Measurements from ENCODE around the gene INPP5J.
"Not testable (repeated sequence)": the region's sequence is repeated elsewhere in the genome, so short reads cannot be mapped to it uniquely, and the experiment has no call there.

The INPP5J gene

DNA sequence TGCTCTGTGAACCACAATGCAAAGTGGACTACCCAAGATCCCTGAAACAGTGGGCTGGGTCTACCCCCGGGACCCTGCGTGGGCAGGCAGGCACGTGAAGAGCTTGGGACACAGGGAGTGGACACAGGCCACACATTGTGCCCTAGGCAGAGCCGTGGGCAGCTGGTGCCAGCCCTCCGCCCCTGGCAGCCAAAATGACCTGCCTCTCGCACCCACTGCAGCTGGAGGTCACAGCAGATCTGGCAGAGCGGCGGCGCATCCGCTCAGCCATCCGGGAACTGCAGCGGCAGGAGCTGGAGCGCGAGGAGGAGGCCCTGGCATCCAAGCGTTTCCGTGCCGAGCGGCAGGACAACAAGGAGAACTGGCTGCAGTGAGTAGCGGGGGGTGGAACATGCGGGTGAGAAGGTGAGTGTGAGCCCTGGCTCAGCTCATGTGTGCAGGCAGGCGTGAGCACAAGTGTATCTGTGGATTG, 35.0 kb upstream of the INPP5J start:
- no peak for DNase-seq

DNA sequence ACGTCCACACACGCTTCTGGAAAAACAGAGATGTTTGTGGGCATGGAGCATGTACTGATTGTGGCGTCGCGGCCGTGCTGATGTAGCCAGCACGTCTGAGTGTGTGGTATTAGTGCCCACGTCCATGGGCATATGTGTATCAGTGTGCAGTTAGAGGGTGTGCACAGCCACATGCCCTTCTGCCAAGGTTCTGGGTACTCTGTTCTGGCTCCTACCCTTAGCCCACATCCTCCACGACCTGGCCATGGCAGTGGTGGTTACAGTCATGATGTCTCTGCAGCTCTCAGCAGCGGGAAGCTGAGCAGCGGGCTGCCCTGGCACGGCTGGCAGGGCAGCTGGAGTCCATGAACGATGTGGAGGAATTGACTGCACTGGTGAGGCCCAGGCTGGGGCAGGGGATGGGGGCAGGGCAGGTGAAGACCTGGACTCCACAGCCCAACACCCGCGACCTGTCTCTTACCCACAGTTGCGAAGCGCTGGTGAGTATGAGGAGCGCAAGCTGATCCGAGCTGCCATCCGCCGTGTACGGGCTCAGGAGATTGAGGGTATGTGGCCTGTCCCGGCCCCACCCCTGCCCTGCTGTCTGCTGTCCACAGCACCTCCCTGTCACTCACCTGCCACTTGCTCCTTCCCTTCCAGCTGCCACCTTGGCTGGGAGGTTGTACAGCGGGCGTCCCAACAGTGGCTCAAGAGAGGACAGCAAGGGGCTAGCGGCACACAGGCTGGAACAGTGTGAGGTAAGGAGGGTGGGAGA, 34.4 kb upstream of the INPP5J start:
- no peak for DNase-seq

DNA sequence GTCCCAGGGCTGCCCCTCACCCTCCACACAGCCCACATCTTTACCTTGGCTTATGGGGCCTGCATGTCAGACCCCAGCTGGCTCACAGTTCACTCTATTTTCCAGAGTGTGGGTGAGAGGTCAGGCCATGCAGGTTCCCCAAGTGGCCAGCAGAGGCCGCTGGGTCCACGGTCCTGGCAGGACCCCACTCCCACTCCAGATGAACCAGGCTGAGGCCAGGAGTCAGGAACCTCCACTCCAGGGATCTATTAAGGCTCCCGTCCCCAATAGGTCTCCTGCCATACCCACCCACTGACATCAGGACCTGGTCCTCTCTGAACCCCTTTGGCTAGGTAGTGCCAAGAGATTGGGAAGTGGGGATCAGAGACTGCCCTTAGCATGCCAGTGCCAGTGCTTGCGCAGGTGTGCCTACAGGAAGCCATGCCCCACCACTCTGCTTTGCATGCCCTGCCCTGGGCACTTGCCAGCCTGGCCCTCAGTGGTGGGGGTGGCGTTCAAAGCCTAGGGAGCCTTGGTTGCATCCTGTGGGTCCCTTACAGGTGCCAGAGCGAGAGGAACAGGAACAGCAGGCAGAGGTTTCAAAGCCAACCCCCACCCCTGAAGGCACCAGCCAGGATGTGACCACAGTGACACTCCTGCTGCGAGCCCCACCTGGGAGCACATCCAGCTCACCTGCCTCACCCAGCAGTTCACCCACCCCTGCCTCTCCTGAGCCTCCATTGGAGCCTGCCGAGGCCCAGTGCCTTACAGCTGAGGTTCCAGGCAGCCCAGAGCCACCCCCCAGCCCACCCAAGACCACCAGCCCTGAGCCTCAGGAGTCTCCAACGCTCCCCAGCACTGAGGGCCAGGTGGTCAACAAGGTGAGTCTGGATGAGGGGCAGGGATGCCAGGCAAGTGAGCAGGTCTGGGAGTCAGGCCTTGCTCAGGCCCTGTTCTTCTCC, 33.3 kb upstream of the INPP5J start:
- DNase-seq, result no peak

DNA sequence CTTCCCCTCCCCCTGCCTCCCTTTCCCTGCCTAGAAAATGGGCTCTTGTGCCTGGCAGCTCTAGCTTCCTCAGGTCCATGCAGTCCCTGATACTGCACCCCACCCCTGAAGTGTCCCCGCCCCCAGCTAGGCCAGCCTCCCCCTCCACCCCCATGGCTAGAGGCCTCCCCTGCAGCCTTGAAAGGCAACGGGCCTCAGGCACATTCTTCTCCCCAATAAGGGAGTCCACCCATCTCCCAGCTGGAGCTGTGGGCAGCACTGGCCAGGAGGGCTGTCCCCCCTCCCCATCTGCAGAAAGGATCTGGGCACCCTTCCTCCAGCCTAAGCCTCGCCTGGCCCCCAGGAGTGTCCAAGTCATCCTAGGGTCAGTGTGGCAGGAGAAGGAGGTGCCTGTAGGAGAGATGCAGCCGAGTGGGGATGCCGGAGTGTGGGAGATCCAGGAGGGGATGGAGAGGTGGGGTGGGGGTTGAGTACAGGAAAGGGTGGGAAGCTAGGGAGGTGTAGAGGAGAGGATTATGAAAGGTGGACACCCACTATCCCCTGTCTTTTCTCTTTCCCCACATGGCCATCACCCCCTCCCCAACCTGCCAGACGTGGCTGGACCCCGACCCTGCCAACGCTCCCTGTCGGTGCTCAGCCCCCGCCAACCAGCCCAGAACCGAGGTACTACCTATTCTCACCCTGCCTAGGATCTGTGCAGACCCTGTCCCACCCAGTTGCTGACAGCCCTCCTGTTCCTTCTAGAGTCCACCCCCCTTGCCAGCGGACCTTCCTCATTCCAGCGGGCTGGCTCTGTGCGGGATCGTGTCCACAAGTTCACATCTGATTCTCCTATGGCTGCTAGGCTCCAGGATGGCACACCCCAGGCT, 32.3 kb upstream of the INPP5J start:
- no peak for DNase-seq

DNA sequence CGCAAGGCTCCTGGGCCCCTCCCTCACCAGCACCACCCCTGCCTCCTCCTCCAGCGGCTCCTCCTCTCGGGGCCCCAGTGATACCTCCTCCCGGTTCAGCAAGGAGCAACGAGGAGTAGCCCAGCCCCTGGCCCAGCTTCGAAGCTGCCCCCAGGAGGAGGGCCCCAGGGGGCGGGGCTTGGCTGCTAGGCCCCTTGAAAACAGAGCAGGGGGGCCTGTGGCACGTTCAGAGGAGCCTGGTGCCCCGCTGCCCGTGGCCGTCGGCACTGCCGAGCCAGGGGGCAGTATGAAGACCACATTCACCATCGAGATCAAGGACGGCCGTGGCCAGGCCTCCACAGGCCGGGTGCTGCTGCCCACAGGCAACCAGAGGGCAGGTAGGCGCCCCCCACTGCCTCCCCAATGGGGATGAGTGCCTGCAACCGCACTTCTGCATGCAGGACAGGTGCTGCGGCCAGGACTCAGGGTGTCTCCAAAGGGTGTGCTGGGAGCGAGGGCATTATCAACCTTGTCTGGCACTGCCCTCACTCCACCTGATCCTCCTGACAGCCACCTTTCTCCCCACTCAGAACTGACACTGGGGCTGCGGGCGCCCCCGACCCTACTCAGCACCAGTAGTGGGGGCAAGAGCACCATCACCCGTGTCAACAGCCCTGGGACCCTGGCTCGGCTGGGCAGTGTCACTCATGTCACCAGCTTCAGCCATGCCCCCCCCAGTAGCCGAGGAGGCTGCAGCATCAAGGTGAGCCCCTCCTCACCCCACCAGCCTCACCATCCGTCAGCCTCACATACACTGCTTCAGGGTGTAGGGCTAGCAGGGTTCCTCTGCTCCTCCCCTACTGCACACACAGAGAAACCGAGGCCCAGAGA, 31.4 kb upstream of the INPP5J start:
- no peak for DNase-seq

DNA sequence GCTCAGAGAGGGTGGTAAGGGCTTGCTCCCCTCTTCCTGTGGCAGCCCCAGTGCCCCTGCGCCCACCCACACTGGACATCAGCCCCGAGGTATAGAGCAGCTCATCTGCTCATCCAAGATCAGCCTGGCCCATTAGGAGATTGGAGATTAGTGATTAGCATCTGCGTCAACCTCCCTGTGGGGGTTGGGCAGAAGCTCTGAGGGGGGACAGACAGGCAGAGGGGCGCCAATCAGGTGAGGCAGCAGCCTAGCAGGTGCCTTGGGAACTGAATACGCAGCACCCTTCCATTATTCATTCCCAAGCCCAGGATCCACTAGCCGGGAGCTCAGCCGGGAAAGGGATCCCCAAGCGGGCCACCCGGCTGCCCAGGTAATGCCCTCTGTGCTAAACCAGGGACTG, 30.6 kb upstream of the INPP5J start:
- DNase-seq, result no peak

DNA sequence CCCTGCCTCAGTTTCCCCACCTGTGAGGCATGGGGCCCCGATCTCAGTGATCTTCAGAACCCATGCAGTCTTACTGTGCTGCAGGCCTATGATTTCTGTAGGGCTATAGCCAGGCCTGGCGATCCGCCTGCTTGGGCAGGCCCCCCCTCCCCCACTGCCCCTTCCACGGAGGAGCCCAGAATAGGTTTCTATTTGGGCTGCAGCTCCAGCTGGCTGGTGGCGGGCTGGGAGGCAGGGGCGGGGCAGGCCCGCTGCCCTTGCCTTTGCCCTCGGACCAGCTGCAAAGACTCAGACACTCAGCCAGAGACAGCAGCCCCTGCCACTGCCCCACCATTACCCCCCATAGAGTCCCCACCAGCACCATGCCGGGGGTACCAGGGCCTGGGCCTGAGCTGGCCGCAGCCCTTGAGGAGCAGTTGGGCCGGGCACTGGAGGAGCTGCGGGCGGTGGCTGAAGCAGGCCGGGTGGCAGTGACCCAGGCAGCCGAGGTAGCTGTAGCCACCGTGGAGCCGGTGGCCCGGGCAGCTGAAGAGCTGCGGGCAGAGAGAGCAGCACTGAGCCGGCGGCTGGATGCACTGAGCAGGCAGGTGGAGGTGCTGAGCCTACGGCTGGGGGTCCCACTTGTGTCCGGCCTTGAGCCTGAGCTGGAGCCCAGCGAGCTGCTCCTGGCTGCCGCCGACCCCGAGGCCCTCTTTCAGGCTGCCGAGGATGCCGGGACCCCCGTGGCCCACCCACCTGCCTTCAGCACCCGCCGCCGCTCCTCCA, 29.5 kb upstream of the INPP5J start:
- DNase-seq, result no peak

DNA sequence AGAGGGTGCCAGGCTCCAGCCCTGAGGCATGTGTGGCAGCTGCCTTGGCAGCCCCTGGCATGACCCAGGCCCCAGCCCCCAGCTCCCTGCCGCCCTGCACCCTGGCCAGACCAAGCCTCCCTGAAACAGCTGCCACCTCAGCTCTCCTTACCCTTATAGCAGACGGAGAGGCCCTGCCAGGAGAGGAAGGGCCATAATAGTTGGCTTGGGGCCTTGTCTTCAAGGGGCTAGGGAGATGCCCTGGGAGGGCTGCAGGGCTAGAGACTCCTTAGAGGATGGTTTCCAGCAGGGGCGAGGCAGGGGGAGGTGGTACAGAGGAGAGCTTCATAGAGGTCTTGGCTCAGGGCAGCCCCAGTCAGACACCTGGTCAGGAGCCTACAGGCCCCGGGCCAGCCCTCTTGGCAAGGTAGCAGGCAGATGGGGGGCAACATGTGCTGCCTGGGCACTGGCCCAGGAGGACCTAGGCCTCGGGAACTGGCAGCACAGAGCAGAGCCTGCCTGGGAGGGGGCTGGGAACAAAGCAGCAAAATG, 28.7 kb upstream of the INPP5J start:
- no peak for DNase-seq

DNA sequence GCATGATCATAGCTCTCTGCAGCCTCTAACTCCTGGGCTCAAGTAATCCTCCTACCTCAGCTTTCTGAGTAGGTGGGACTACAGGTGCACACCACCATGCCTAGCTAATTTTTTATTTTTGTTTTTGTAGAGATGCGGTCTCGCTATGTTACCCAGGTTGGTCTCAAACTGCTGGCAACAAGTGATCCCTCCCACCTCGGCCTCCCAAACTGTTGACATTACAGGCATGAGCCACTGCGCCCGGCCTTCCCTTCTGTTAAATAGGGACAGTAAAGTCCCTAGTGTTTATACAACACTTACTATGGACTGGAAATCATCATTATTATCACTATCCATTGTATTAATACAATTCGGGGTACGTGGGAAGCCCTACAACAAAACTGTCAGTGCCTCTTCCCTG, 28.0 kb upstream of the INPP5J start:
- DNase-seq, result no peak

DNA sequence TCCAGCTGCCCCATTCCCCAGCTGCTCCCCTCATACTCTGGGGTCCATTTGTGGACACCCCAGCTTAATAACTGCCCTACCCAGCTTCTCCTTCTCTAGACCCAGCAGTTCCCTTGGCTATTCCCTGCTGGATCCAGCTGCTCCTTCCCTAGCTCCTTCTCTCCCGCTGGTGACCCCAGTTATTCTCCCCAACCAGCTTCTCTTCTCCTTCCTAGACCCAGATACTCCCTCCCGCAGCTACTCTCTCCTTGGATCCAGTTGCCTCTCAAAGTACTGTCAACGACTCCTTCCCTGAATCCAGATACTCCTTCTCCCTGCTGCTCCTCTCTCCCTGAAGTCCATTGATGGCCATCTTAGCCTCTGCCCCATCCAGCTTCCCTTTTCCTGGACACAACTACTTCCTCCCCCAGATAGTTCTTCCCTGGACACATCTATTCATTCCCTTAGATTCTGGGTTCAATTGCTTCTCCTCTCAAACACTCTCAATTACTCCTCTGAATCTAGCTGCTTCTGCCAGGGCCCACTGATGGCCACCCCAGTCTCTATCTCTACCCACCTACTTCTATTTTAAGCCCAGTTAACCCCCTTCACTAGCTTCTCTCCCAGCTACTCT, 27.0 kb upstream of the INPP5J start:
- DNase-seq, result no peak

DNA sequence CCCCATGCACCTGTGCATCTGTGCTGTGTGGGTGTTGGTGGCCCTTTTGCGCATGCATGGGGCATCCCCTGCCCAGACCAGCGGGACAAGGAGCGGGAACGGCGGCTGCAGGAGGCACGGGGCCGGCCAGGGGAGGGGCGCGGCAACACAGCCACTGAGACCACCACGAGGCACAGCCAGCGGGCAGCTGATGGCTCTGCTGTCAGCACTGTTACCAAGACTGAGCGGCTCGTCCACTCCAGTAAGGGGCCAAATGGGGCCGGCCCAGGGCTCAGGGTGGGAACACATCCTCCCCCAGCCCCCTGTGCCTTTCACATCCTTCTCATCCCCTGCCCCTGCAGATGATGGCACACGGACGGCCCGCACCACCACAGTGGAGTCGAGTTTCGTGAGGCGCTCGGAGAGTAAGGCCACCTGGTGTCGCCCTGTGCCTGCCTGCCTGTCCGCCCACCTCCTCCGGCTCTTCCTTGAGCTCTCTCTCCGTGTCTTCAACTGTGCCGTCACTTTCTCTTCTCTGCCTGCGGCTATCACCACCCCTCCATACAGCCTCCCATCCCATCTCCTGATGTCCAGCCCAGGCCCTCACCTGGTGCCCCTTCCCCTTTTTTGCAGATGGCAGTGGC, 26.0 kb upstream of the INPP5J start:
- DNase-seq, result no peak

DNA sequence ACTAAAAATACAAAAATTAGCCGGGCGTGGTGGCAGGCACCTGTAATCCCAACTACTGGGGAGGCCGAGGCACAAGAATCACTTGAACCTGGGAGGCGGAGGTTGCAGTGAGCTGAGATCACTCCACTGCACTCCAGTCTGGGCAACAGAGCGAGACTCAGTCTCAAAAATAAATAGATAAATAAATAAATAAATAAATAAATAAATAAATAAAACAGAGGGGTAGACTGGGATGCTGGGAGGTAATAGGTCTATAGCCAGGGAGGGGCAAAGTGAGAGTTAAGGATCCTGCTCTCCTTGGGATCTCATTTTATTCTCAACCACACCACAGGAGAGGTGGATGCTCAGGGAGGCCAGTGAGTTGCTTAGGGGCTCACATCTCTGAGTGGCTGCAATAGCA, 25.2 kb upstream of the INPP5J start:
- DNase-seq, result not testable (repeated sequence)

DNA sequence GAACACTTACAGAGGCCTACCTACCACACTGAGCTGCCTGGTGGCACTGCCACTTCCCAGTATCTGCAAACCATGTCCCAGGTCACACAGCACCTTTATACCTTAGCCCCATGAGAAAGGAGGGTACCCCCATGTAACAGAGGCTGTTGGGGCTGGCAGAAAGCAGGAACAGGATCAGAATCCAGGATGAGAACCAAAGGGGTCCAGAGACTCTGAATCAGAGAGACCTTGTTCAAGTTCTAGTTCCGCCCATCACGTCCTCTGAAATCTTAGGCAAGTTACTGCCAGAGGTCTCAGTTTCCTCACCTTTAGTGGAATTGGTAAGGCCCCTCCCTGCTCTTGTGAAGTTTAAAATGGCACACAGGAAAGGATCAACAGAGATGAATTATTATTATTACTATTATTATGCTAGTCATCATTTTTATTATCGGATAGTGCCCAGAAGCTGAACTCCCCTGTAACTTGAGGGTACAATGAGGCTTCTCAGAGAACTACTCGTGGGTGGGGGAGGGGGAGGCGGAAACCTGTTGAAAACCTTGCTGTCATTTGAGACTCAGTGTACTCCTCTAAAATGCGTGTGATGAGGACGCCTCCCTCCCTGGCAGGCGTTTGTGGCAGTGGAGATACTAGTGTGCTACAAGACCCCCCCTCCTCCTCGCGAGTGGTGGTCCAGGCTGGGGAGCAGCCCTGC, 24.7 kb upstream of the INPP5J start:
- no peak for DNase-seq

DNA sequence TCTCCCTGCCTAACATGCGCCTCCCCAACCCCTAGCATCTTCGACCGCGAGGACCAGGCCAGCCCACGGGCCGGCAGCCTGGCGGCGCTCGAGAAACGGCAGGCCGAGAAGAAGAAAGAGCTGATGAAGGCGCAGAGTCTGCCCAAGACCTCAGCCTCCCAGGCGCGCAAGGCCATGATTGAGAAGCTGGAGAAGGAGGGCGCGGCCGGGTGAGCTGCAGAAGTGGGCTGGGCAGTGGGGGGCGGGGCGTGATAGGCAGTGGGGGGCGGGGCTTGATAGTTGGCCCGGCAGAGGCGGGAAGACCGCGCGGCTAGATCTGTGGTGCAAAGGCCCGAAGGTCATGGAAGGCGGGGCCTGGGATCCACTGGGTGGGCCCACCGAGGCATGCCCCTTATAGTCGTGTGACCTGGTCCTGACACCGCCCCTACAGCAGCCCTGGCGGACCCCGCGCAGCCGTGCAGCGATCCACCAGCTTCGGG, 24.1 kb upstream of the INPP5J start:
- DNase-seq, result no peak

DNA sequence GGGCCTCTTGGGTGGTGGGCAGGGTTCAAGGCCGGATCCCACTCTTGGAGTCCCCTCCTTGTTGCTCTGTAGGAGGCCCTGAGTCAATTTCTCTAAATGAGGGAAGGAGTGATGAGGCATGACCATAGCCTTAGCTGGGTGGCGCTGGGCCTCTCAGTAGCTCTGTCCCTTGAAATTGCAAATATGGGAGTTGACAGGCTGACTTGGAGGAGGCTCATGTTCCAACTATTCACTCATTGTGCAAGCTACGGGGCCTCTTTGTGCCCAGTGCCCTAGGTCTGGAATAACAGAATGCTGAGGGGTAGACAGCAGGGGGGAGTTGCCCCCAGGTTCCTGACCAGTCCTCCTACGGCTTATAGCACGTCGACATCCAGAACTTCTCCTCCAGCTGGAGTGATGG, 23.4 kb upstream of the INPP5J start:
- no peak for DNase-seq

DNA sequence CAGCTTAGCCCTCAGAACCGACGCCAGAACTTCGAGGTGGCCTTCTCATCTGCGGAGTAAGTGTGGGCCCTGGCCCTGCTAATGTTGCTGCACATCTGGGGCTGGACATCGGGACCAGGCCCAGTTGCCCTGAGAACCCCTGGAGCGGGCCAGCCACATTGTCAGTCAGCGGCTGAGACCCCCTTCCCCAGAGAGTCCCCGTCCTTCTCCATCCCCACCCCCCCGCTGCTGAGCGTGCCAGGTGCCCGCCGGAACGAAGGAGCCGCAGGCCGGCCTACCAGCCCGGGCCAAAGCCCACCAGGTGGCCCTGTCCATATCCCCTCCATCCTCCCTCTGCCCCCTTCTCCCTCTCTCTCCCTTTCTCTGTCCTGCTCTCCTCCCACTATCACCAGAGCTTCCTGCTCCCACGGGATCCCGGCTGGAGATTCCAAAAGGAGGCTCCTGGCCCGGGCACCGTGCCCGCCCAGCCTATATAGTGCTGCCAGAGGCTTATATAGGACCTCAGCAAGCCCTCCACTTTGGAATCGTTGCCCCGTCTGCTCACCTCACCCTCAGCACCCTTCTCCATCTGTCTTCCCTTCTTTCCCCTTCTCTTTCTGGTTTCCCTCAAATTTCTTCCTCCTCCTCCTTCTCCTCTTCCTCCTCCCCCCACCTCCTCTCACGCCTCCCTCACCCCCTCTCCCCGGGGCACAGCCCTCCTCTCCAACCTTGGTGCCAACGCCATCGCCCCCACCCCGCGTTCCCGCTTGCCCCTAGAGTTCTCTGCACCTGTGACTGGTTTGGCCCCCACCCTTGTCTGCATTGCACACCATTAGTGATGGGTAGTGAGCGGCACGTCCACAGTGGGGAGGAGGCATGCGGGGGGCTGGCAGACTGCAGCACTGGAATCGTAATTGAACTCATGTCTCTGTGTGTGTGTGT, 22.7 kb upstream of the INPP5J start:
- no peak for DNase-seq

DNA sequence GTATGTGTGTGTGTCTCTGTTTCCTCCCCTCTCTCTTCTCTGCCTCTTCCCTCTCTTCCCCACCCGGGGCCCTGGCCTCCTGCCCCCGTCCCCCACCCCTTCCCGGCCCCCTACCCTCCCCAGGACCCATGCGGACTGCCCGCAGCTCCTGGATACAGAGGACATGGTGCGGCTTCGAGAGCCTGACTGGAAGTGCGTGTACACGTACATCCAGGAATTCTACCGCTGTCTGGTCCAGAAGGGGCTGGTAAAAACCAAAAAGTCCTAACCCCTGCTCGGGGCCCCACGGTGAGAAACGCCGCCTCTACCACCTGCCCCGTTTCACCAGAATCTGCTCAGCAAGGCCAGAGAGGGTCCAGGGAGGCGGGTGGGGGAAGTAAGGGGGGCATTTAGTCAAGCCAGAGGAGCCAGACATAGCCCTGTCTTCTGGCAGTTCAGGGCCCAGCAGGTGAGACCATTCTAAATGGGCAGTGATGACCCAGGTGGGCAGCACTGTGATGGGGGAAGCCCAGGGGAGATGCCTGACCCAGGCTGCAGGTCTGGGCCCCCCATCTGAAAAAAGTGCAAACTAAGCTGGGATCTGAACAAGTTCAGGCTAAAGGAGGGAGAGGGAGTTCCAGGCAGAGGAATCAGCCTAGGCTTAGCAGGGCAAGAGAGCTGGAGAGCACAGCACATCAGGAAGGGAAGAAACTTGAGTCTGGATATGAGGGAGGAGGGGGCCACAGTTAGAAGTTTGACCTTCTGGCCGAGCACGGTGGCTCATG, 21.8 kb upstream of the INPP5J start:
- no peak for DNase-seq

Data from NCI-H2029 treated with DMSO at 0.1 percent for 48 hours (cell line).